ENCODE measurements around the gene ABCG4. TPM values are rescaled to one million over a fixed set of nuclear protein-coding genes. Genes with fewer than 3 reads are reported as not detected.
"Not testable (repeated sequence)": the region's sequence is repeated elsewhere in the genome, so short reads cannot be mapped to it uniquely, and the experiment has no call there.

ABCG4 gene
- total RNA-seq, 2 donors from 2014 or later: not detected

DNA sequence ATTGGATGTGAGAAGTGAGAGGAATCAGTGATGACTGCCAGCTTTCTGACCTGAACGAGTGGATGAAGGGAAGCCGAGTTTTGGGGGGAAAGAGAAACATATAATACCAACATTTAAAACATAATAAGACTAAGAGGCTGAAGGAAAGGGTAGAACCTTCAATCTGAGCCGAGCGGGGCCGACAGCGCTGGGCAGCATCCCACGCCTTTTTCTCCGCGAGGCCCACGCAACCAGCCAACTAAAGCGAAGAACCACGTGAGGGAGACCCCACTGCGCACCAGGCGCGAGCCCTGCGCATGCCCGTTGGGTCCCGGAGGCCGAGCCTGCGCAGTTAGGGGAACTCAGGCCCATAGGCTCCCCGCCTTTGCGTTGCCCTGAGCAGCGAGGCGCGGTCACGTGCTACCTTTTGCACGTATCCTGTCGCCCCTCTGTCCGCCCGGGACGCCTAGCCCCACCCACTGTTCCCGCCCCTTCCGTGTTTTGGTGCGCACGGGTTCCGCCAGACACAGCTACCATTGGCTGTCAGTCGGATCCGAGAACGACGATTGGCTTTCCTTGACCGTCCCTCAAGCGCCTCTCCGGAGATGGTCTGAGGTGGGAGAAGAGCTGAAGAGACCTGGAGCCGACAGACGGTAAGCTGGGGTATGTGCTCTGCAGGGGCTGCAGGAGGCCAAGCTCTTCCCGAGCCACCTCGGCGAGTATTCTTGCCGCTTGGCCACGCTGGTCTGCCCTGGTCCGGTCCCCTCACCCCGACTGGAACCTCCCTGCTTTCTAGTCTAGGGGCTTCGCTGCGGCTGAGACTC lies 27.6 kb upstream of the ABCG4 start, which contains the start of gene HINFP:
TSS of gene HINFP (plus strand) at position 573 of the 803 bp plus-strand sequence. CDS start 5,365 bp downstream, outside the sequence.
- DNase-seq (peak; percentile 97 to 100 (median 99)), ATAC-seq (peak; percentile 99)
- Mint-ChIP-seq H3K27me3 (no peaks in the 10 kb centered on the region), H3K4me1 (peaks cover 33% of the 10 kb centered on the region), H3K27ac (peak within 1 kb of the TSS; percentile 98), H3K4me3 (peak within 1 kb of the TSS; percentile 99), H3K36me3 (ENCODE audit: low read depth) (no peaks in the 10 kb centered on the region)
- no peaks in the 10 kb centered on the region for H3K9me3 ChIP-seq (ENCODE audit: control insufficient read depth, low read length, poor library complexity, severe bottlenecking)

DNA sequence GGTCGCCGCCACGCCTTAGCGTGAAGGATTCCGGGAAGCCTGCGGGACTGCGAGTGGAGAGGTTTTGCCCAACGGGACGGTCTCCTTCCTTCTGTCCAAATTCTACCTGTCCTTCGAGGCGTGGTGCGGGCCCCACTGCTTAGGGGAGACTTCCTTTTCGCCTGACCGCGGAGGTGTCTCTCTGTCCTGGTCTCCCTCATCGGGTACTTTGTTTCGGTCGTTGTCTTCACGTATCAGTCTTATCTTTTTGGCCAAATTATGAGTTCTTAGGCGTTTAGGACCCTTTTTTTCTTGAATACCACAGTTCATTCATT lies 27.1 kb upstream of the ABCG4 start:
- H3K4me1 Mint-ChIP-seq: peaks cover 34% of the 10 kb centered on the region
- no peaks in the 10 kb centered on the region for H3K36me3 Mint-ChIP-seq (ENCODE audit: low read depth)
- DNase-seq: no peak

DNA sequence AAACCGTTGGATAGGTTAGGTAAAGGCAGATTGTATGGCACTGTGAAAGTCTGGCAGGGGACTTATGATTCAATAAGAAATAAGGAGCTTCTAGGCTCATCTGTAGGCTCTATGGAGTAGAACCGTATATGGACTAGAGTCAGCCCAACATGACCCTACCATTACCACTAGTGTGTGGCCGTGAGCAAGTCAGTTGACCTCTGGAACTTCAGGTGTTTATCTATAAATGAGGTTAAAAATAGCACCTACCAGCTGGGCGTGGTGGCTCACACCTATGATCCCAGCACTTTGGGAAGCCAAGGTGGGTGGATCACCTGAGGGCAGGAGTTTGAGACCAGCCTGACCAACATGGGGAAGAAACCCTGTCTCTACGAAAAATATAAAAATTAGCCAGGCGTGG lies 23.0 kb upstream of the ABCG4 start:
- H3K27ac Mint-ChIP-seq: no peak overlapping the region
- peaks cover 28% of the 10 kb centered on the region for H3K4me1 Mint-ChIP-seq
- ATAC-seq (no peak), DNase-seq (no peak)
- H3K4me3 Mint-ChIP-seq: no peak overlapping the region
- no peaks in the 10 kb centered on the region for H3K9me3 ChIP-seq (ENCODE audit: control insufficient read depth, low read length, poor library complexity, severe bottlenecking)
- H3K36me3 Mint-ChIP-seq (ENCODE audit: low read depth): no peaks in the 10 kb centered on the region
- no peaks in the 10 kb centered on the region for H3K27me3 Mint-ChIP-seq

More for the DNA sequence above, 27.1 kb upstream of the ABCG4 start:
- Mint-ChIP-seq H3K4me3 (peak overlapping the region; percentile 99), H3K27ac (peak overlapping the region; percentile 98), H3K27me3 (no peaks in the 10 kb centered on the region)
- ATAC-seq: peak; percentile 0
- no peaks in the 10 kb centered on the region for H3K9me3 ChIP-seq (ENCODE audit: control insufficient read depth, low read length, poor library complexity, severe bottlenecking)

DNA sequence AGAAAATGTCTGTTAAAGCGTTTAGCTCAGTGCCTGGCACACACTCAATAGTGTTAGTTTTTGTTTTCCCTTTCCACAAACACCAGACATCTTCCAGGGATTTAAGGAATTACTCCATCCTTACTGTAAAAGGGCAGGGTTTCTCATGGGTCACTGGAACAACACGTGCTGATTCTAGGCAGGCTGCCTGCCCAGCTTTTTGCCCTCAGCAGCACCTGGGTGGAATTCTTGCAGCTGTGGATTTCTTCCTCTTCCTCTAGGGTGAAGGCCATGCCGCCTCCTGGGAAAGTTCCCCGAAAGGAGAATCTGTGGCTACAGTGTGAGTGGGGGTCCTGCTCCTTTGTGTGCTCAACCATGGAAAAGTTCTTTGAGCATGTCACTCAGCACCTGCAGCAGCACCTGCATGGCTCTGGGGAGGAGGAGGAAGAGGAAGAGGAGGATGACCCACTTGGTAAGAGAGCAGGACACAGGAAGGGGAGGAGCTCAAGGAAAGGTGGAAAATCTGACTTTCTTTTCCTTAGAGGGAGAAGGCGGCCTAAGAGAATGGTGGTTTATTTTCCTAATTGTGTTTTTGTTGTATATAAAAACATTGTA lies 22.1 kb upstream of the ABCG4 start:
- H3K4me3 Mint-ChIP-seq: no peak overlapping the region
- H3K27me3 Mint-ChIP-seq: no peaks in the 10 kb centered on the region
- no peak overlapping the region for H3K27ac Mint-ChIP-seq
- H3K36me3 Mint-ChIP-seq (ENCODE audit: low read depth): no peaks in the 10 kb centered on the region
- H3K4me1 Mint-ChIP-seq: peaks cover 23% of the 10 kb centered on the region
- DNase-seq: no peak
- ATAC-seq: no peak
- H3K9me3 ChIP-seq (ENCODE audit: control insufficient read depth, low read length, poor library complexity, severe bottlenecking): no peaks in the 10 kb centered on the region

DNA sequence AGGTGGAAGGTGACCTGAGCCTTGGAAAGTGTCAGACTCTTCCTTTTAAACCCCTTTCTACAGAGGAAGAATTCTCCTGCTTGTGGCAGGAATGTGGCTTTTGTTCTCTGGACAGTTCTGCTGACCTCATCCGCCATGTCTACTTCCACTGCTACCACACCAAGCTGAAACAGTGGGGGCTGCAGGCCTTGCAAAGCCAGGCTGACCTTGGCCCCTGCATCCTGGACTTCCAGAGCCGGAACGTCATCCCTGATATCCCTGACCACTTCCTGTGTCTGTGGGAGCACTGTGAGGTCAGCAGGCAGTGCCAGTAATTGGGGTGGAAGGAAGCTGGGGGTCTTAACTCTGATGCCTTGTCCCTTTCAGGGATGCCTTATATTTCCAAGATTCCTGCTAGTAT lies 18.2 kb upstream of the ABCG4 start:
- no peaks in the 10 kb centered on the region for H3K9me3 ChIP-seq (ENCODE audit: control insufficient read depth, low read length, poor library complexity, severe bottlenecking)
- no peaks in the 10 kb centered on the region for H3K27me3 Mint-ChIP-seq
- no peak overlapping the region for H3K4me3 Mint-ChIP-seq
- ATAC-seq (no peak), DNase-seq (no peak)
- H3K4me1 Mint-ChIP-seq: peaks cover 10% of the 10 kb centered on the region
- H3K27ac Mint-ChIP-seq: no peak overlapping the region
- peaks cover 8% of the 10 kb centered on the region for H3K36me3 Mint-ChIP-seq (ENCODE audit: low read depth)

DNA sequence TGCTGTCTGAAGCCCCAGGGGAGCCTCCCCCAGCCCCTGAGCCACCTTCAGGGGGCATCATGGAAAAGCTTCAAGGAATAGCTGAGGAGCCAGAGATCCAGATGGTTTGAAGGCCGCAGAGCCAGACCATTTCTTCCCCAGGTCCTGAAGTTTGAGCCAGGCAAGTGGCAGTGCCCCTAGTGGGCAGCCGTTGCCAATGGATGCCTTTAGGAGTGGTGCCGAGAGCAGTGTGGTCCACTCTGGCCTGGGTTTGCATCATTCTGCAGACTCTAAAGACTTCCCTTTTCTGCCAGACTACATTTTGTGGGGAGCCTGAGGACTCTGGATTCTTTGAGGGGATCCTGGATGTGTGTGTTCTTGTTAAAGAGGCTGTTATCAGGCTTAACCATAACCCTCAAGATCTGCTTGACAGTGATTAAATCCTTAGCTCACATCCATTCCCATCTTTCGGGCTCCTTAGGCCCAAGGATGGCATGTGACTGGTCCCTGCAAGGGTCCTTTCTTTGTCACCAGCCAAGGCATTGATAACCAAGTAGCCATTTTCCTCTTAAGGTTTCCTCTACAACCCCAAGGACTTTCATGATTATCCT lies 14.4 kb upstream of the ABCG4 start:
- peak; percentile 51 for ATAC-seq
- Mint-ChIP-seq H3K4me3 (no peak overlapping the region), H3K27me3 (peaks cover 14% of the 10 kb centered on the region), H3K27ac (no peak overlapping the region), H3K4me1 (peaks cover 6% of the 10 kb centered on the region), H3K36me3 (ENCODE audit: low read depth) (peaks cover 8% of the 10 kb centered on the region)
- H3K9me3 ChIP-seq (ENCODE audit: control insufficient read depth, low read length, poor library complexity, severe bottlenecking): no peaks in the 10 kb centered on the region
- DNase-seq: no peak

DNA sequence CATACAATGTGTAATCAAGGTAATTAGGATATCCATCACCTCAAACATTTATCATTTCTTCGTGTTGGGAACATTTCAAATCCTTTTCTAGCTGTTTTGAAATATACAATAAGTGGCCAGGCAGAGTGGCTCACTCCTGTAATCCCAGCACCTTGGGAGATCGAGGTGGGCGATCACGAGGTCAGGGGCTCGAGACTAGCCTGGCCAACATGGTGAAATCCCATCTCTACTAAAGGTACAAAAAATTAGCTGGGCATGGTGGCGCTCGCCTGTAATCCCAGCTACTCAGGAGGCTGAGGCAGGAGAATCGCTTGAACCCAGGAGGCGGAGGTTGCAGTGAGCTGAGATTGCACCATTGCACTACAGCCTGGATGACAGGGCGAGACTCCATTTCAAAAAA lies 9.6 kb upstream of the ABCG4 start:
- not testable (repeated sequence) for H3K4me3 Mint-ChIP-seq; ATAC-seq; H3K27ac Mint-ChIP-seq; H3K9me3 ChIP-seq (ENCODE audit: control insufficient read depth, low read length, poor library complexity, severe bottlenecking); H3K4me1 Mint-ChIP-seq; DNase-seq; H3K36me3 Mint-ChIP-seq (ENCODE audit: low read depth)
- peaks cover 21% of the 10 kb centered on the region for H3K27me3 Mint-ChIP-seq

DNA sequence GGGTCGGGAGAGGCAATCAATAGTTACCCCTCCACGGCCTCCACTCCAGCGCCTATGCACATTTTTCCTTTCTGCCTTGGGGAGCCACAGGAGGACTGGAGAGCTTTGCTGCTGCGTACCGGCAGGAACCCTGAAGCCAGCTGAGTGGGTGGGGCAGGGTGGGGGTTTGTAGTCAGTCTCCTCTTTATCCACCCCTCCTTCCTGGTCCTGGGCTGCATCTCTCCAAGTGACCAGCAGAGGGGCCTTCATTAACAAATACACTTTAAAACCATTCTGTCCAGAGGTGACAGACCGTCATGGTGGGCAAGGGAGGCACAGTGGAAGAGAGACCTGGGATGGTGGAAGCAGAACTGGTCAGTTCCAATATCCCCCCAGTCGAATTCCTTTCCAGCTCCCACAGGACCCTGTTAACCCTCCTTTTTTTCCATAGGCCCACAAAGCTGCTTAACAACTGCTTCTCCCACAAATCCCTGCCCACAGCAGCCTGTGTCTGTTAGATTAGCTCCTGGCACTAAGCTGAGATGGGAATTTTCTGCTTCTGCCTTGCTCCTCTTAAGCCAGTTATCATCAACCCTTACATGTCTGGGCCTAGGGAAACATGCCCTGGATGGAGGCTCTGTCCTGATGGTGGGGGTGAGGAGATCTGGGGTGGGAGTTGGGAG lies 3.9 kb upstream of the ABCG4 start:
- ATAC-seq: peak; percentile 52

DNA sequence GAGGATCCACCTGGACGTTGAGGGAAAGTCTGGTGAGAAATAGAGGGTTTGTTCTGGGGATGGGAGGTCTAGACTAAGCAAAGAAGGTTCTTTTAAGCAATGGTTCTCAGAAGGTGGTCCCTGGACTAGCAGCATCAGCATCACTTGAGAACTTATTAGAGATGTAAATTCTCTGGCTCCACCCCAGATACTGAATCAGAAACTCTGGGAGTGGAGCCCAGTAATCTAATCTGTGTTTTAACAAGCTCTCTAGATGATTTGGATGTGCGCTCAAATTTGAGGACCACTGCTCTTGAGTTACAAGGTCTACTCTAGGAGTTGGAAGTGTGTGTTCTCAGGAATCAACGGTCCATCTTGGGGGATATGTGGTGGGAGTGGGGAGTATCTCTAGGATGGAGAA lies 3.3 kb upstream of the ABCG4 start:
- DNase-seq (no peak), ATAC-seq (no peak)
- H3K9me3 ChIP-seq (ENCODE audit: control insufficient read depth, low read length, poor library complexity, severe bottlenecking): no peaks in the 10 kb centered on the region
- no peak overlapping the region for H3K4me3 Mint-ChIP-seq
- peaks cover 8% of the 10 kb centered on the region for H3K4me1 Mint-ChIP-seq
- no peaks in the 10 kb centered on the region for H3K36me3 Mint-ChIP-seq (ENCODE audit: low read depth)
- peaks cover 29% of the 10 kb centered on the region for H3K27me3 Mint-ChIP-seq
- no peak overlapping the region for H3K27ac Mint-ChIP-seq

More for the DNA sequence above, 3.9 kb upstream of the ABCG4 start:
- Mint-ChIP-seq H3K4me1 (peaks cover 8% of the 10 kb centered on the region), H3K27me3 (peaks cover 29% of the 10 kb centered on the region), H3K4me3 (no peak overlapping the region), H3K36me3 (ENCODE audit: low read depth) (no peaks in the 10 kb centered on the region), H3K27ac (no peak overlapping the region)
- no peak for DNase-seq
- no peaks in the 10 kb centered on the region for H3K9me3 ChIP-seq (ENCODE audit: control insufficient read depth, low read length, poor library complexity, severe bottlenecking)

DNA sequence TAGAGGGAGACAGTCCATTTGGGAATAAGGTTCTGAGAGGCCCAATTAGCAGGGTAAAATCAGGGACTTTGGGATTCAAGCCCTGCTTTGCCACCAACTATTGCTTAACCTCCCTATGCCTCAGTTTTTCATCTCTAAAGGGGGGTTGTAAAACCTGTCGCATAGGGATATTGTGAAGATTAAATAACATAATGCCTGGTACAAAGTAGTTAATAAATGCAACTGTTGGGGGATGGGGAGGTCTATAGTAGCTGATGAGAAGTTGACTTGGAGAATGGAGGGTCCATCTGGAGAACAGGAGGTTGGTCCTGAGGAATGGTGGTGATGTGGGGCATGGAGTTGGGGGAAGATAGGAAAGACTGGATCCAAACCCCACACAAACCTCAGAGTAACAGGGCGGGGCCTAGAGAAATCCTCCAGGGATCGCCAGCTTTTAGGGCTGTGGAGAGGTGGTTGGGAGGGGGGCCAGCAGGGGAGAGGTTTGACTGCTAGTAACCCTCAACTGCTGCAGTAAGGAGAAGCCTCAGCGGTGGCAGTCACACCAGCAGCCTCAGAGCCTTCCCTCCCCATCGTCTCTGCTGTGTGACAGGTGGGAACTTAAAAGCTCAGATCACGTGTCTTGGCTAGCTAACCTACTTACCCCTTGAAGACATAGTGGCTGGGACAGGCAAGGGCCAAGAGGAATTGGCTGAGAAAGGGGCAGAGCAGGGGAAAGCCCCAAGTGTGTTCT lies 1.1 kb upstream of the ABCG4 start:
- Mint-ChIP-seq H3K27me3 (peaks cover 29% of the 10 kb centered on the region), H3K36me3 (ENCODE audit: low read depth) (no peaks in the 10 kb centered on the region), H3K4me3 (peak overlapping the region; percentile 80), H3K4me1 (peaks cover 8% of the 10 kb centered on the region), H3K27ac (no peak overlapping the region)
- ATAC-seq: peak; percentile 67
- H3K9me3 ChIP-seq (ENCODE audit: control insufficient read depth, low read length, poor library complexity, severe bottlenecking): no peaks in the 10 kb centered on the region
- DNase-seq: no peak

DNA sequence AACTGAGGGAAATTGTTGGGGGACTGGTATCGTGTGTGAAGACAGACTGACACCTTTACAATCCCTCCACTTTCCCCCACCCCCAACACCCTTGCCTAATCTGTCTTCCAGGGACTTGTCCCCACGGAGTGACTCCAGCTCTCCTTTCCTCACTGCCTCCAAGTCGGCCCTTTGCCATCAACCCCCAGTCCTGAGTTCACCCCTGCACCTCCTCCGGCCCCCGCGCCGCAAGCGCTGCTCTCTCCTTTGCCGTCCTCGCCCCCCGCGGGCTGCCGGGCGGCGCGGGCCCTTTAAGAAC lies 183 bp upstream of the ABCG4 start:
- Mint-ChIP-seq H3K27ac (no peak overlapping the region), H3K36me3 (ENCODE audit: low read depth) (no peaks in the 10 kb centered on the region), H3K27me3 (peaks cover 33% of the 10 kb centered on the region), H3K4me3 (peak overlapping the region; percentile 80), H3K4me1 (peaks cover 8% of the 10 kb centered on the region)
- no peaks in the 10 kb centered on the region for H3K9me3 ChIP-seq (ENCODE audit: control insufficient read depth, low read length, poor library complexity, severe bottlenecking)
- DNase-seq (no peak), ATAC-seq (no peak)

DNA sequence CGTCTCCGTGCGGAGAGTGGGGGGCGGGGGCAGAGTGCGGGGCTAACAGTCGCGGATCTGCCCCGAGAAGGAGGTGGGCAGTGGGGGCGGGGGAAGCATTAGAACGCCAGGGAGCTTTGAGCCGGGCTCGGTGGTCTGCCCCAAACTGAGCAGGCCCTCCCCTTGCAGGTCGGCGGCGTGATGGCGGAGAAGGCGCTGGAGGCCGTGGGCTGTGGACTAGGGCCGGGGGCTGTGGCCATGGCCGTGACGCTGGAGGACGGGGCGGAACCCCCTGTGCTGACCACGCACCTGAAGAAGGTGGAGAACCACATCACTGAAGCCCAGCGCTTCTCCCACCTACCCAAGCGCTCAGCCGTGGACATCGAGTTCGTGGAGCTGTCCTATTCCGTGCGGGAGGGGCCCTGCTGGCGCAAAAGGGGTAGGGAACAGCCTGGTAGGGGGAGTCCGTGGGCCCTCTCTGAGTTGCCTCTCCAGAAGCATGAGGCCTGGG lies 979 bp downstream of the ABCG4 start:
- no peak for DNase-seq
- no peak overlapping the region for H3K27ac Mint-ChIP-seq
- H3K27me3 Mint-ChIP-seq: peaks cover 36% of the 10 kb centered on the region
- ATAC-seq: no peak
- peak overlapping the region; percentile 62 for H3K4me3 Mint-ChIP-seq
- H3K4me1 Mint-ChIP-seq: peaks cover 8% of the 10 kb centered on the region
- no peaks in the 10 kb centered on the region for H3K9me3 ChIP-seq (ENCODE audit: control insufficient read depth, low read length, poor library complexity, severe bottlenecking)
- H3K36me3 Mint-ChIP-seq (ENCODE audit: low read depth): no peaks in the 10 kb centered on the region

DNA sequence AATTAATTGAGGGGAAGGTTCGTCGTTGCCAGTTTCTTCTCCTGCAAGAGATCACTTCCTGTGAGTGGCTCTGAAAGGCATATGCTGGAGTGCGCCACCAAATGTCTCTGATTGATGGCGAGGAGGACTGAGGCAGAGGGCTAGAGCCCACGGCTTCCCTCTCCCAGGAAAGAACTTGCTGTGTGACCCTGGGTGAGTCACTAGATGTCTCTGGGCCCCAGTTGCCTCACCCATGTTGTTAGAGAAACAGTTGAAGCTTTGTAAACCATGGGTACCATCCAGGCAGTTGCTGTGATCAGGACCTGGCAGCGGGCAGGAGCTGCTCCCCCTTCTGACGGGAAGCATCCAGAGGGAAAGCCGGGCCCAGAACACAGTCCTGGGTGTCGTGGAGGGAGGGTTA lies 3.2 kb downstream of the ABCG4 start:
- Mint-ChIP-seq H3K27ac (no peak overlapping the region), H3K27me3 (peaks cover 46% of the 10 kb centered on the region), H3K4me1 (peaks cover 10% of the 10 kb centered on the region), H3K4me3 (no peak overlapping the region), H3K36me3 (ENCODE audit: low read depth) (peaks cover 5% of the 10 kb centered on the region)
- DNase-seq (no peak), ATAC-seq (no peak)
- H3K9me3 ChIP-seq (ENCODE audit: control insufficient read depth, low read length, poor library complexity, severe bottlenecking): no peaks in the 10 kb centered on the region

Measured in T-helper 17 cell (primary cell).